ENCODE measurements around the gene CD180. TPM values are rescaled to one million over a fixed set of nuclear protein-coding genes. Genes with fewer than 3 reads are reported as not detected.

The CD180 gene
- total and polyA plus RNA-seq, 9 of the 15 experiments (the other 6 are each of a cell fraction or from before 2014, with no cell fraction given): 0.01 to 0.07 TPM; not detected in 7

- in situ Hi-C loops (cut with MboI): no loop called here
- Histone ChIP-seq H3K27ac (ENCODE audit: extremely low read depth, low read depth, low read length) (no peak overlapping the region), H3K9me3 (replicated peaks; ENCODE audit: control insufficient read depth, insufficient read depth, low read depth, low read length) (no peaks in the 10 kb centered on the region), H3K4me1 (replicated peaks in 1 of 2; ENCODE audit: control insufficient read depth in 2 of 2, insufficient read depth in 2 of 2, low read length in 2 of 2) (no peaks in the 10 kb centered on the region), H3K4me3 (no peak overlapping the region), H3K79me2 (ENCODE audit: control insufficient read depth, insufficient read depth, low read length) (no peaks in the 10 kb centered on the region), H2AFZ (ENCODE audit: low read depth, low read length) (no peak overlapping the region), H3K36me3 (ENCODE audit: control insufficient read depth, insufficient read depth, low read length) (no peaks in the 10 kb centered on the region), H3K9me1 (ENCODE audit: control insufficient read depth, insufficient read depth, low read length) (no peaks in the 10 kb centered on the region), H3K4me2 (ENCODE audit: insufficient read depth, low read length) (no peak overlapping the region), H3K27me3 (ENCODE audit: control insufficient read depth in 2 of 2, insufficient read depth in 2 of 2, low read length in 2 of 2) (no peaks in the 10 kb centered on the region), H4K20me1 (replicated peaks; ENCODE audit: control insufficient read depth, insufficient read depth, low read length) (no peaks in the 10 kb centered on the region), H3K9ac (ENCODE audit: insufficient read depth in 1 of 2, low read depth in 2 of 2, low read length in 2 of 2) (no peak overlapping the region)
- no peak for DNase-seq (ENCODE audit: extremely low read depth in 1 of 4, low spot score in 3 of 4)
- intact Hi-C loops (cut with micrococcal nuclease): no loop called here
- ChIA-PET CTCF (ENCODE audit: low intra/inter-chr PET ratio) (no interaction called here), POLR2A (no interaction called here)
- TF ChIP-seq THRA (IDR thresholded peaks at IDR 0.05): no peak
- TF ChIP-seq POLR2AphosphoS2 (IDR thresholded peaks at IDR 0.05; ENCODE audit: low read length): no peak
- TF ChIP-seq NCOA1 (IDR thresholded peaks at IDR 0.05; ENCODE audit: low read depth): no peak
- TF ChIP-seq ZNF354B (CRISPR knock-in tag; IDR thresholded peaks at IDR 0.05): no peak
- TF ChIP-seq, protein P1, sequence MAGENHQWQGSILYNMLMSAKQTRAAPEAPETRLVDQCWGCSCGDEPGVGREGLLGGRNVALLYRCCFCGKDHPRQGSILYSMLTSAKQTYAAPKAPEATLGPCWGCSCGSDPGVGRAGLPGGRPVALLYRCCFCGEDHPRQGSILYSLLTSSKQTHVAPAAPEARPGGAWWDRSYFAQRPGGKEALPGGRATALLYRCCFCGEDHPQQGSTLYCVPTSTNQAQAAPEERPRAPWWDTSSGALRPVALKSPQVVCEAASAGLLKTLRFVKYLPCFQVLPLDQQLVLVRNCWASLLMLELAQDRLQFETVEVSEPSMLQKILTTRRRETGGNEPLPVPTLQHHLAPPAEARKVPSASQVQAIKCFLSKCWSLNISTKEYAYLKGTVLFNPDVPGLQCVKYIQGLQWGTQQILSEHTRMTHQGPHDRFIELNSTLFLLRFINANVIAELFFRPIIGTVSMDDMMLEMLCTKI (IDR thresholded peaks at IDR 0.05; ENCODE audit: partially characterized antibody): no peak
- TF ChIP-seq ILF3 (IDR thresholded peaks at IDR 0.05; ENCODE audit: borderline replicate concordance): no peak
- TF ChIP-seq SRSF9 (IDR thresholded peaks at IDR 0.05; ENCODE audit: borderline replicate concordance, low read depth, low read length): no peak
- TF ChIP-seq NR2F6 (CRISPR knock-in tag; IDR thresholded peaks at IDR 0.05): no peak
- TF ChIP-seq, protein P2, sequence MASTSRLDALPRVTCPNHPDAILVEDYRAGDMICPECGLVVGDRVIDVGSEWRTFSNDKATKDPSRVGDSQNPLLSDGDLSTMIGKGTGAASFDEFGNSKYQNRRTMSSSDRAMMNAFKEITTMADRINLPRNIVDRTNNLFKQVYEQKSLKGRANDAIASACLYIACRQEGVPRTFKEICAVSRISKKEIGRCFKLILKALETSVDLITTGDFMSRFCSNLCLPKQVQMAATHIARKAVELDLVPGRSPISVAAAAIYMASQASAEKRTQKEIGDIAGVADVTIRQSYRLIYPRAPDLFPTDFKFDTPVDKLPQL (IDR thresholded peaks at IDR 0.05; ENCODE audit: extremely low read depth, insufficient read length): no peak
- TF ChIP-seq ZNF512 (tag; IDR thresholded peaks at IDR 0.05): no peak
- no peak for TF ChIP-seq CREB3 (tag; conservative IDR thresholded peaks at IDR 0.05; ENCODE audit: low read depth)
- no peak for ATAC-seq
- no peak for FAIRE-seq
- BruUV-seq (replicated peaks): no TSS peak
Measured at GRCh38 chr5:67176936-67177335, 19.7 kb downstream of the CD180 start.

Data from K562 (cell line).